Keratinocyte (primary cell): ENCODE results near the gene FGFR1OP2. TPM values are rescaled to one million over a fixed set of nuclear protein-coding genes. Genes with fewer than 3 reads are reported as not detected.
"Not testable (repeated sequence)": the region's sequence is repeated elsewhere in the genome, so short reads cannot be mapped to it uniquely, and the experiment has no call there.

Experiments
- DNase-seq: peaks from one replicate; pipeline ENCODE4 v3.0.0-alpha.2; 2011; ENCODE audit warnings: low read depth, missing footprints, low spot score
- FAIRE-seq: peaks from 2 replicates; lab custom pipeline; 2011; peaks lifted over from hg19 to GRCh38; lab: Jason Lieb, UNC
- H2AFZ ChIP-seq: 2 replicates; pipeline ENCODE4 v1.6.0; 2012; ENCODE audit warnings: low read length, control low read depth, inconsistent platforms; ENCODE audit not compliant: control insufficient read depth
- H3K27ac ChIP-seq: 2 replicates; pipeline ENCODE4 v1.5.1; 2011; ENCODE audit warnings: low read length; ENCODE audit not compliant: control insufficient read depth, insufficient read depth
- H3K27me3 ChIP-seq: 3 replicates; pipeline ENCODE4 v1.6.0; 2011; ENCODE audit warnings: low read length; ENCODE audit not compliant: control insufficient read depth, insufficient read depth; ENCODE audit errors: extremely low read depth
- H3K36me3 ChIP-seq, 2 experiments: 2 replicates in 1 of 2; 3 replicates in 1 of 2; pipeline ENCODE4 v1.5.1; 2011; ENCODE audit warnings: low read length in 2 of 2, mild to moderate bottlenecking in 1 of 2; ENCODE audit not compliant: control insufficient read depth in 2 of 2, insufficient read depth in 2 of 2; ENCODE audit errors: extremely low read depth in 1 of 2
- H3K4me1 ChIP-seq: 3 replicates; pipeline ENCODE4 v1.5.1; 2011; ENCODE audit warnings: low read length; ENCODE audit not compliant: control insufficient read depth, insufficient read depth; ENCODE audit errors: extremely low read depth
- H3K4me2 ChIP-seq: 3 replicates; pipeline ENCODE4 v1.6.0; 2011; ENCODE audit warnings: low read depth, low read length; ENCODE audit not compliant: control insufficient read depth, insufficient read depth; ENCODE audit errors: extremely low read depth
- H3K4me3 ChIP-seq, 3 experiments: fragments of 200-600 bp in 1 of 3; sonication (generic) in 1 of 3; 2 replicates in 2 of 3; 3 replicates in 1 of 3; pipeline ENCODE4 v1.5.1; 2011 to 2016; ENCODE audit warnings: low read length in 3 of 3, mild to moderate bottlenecking in 3 of 3, control low read depth in 2 of 3, inconsistent platforms in 1 of 3, low read depth in 1 of 3, mixed read lengths in 1 of 3, mixed run types in 1 of 3, moderate library complexity in 1 of 3; ENCODE audit not compliant: control insufficient read depth in 2 of 3, insufficient read depth in 2 of 3; ENCODE audit errors: extremely low read depth in 1 of 3
- H3K79me2 ChIP-seq: 2 replicates; pipeline ENCODE4 v1.6.0; 2012; ENCODE audit warnings: low read length; ENCODE audit not compliant: control insufficient read depth, insufficient read depth
- H3K9ac ChIP-seq: 3 replicates; pipeline ENCODE4 v1.6.0; 2011; ENCODE audit warnings: low read length; ENCODE audit not compliant: control insufficient read depth, insufficient read depth; ENCODE audit errors: extremely low read depth
- H3K9me1 ChIP-seq: 3 replicates; pipeline ENCODE4 v1.6.0; 2011; ENCODE audit warnings: low read length; ENCODE audit not compliant: control insufficient read depth, insufficient read depth; ENCODE audit errors: extremely low read depth
- H3K9me3 ChIP-seq: 2 replicates; pipeline ENCODE4 v1.5.1; 2012; ENCODE audit warnings: low read depth, low read length; ENCODE audit not compliant: control insufficient read depth
- H4K20me1 ChIP-seq: 3 replicates; pipeline ENCODE4 v1.6.0; 2011; ENCODE audit warnings: low read length; ENCODE audit not compliant: control insufficient read depth, insufficient read depth; ENCODE audit errors: extremely low read depth
- EZH2 ChIP-seq: IDR thresholded peaks from one replicate; pipeline ENCODE4 v1.6.1; 2012; ENCODE audit warnings: inconsistent platforms, mild to moderate bottlenecking, low read length, moderate library complexity
- dilution Hi-C: fragments of 300-500 bp; cut with MboI; formaldehyde crosslinking; loops from one replicate; pipeline ENCODE4 v1.7.0; 2020; ENCODE audit warnings: low sequenced_read_pairs; ENCODE audit not compliant: extremely low pct_ligation_motif_present
- polyA plus RNA-seq, 5 experiments: library from polyadenylated mRNA; depleted of rRNA in 3 of 5; stranded (reverse) in 3 of 5; stranded (forward) in 1 of 5; unstranded in 1 of 5; fragments of >200 nt; gene quantifications; 1 replicate in 1 of 5; 2 replicates in 3 of 5; 3 replicates in 1 of 5; pipeline versions ENCODE4 v1.2.1 to v1.2.3, GENCODE V29; 2011 to 2012; ENCODE audit warnings: missing spikeins in 2 of 5, low read depth in 1 of 5, low replicate concordance in 1 of 5
- TF ChIP-seq, protein P1 (sequence below), 3 experiments: IDR thresholded peaks in 1 of 3; conservative IDR thresholded peaks in 1 of 3; optimal IDR thresholded peaks in 1 of 3; 2 replicates in 2 of 3; 3 replicates in 1 of 3; pipeline versions ENCODE3 to v1.5.1; 2011; ENCODE audit warnings: low read length in 3 of 3, mild to moderate bottlenecking in 3 of 3, moderate library complexity in 2 of 3, control low read depth in 1 of 3, inconsistent platforms in 1 of 3; ENCODE audit not compliant: insufficient read depth in 2 of 3; ENCODE audit errors: extremely low read depth in 1 of 3

Gene FGFR1OP2
- polyA plus RNA-seq, 1 donor (not counting 4 experiments of a cell fraction or from before 2014, with no cell fraction given), result 34.9 TPM

DNA sequence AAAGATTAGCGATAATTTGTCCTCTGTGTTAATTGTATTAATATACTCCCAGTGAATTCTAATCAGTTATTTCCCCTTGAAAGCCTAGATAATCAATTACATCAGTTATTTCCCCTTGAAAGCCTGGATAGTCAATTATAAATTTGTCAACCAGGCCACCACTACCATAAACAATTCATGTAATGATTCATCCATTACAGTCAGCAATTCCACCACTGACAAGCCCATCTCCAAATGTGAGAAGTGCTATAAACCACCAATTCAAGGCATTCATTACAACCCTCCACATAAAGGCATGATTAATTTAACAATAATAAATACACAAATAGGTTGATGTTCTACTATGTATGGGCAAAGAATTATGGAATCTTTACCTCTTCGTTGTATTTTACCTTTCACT, 41.4 kb upstream of the FGFR1OP2 start:
- no peak overlapping the region for H3K27ac ChIP-seq
- H4K20me1 ChIP-seq, result no peaks in the 10 kb centered on the region
- no peak overlapping the region for H2AFZ ChIP-seq
- no peaks in the 10 kb centered on the region for H3K79me2 ChIP-seq
- H3K9ac ChIP-seq, result no peak overlapping the region
- no peak for DNase-seq
- H3K9me1 ChIP-seq, result no peaks in the 10 kb centered on the region
- H3K4me1 ChIP-seq, result no peaks in the 10 kb centered on the region
- no peak overlapping the region for H3K4me3 ChIP-seq
- no peaks in the 10 kb centered on the region for H3K9me3 ChIP-seq
- no peak for FAIRE-seq
- H3K4me2 ChIP-seq, result no peak overlapping the region
- TF ChIP-seq, protein P1, sequence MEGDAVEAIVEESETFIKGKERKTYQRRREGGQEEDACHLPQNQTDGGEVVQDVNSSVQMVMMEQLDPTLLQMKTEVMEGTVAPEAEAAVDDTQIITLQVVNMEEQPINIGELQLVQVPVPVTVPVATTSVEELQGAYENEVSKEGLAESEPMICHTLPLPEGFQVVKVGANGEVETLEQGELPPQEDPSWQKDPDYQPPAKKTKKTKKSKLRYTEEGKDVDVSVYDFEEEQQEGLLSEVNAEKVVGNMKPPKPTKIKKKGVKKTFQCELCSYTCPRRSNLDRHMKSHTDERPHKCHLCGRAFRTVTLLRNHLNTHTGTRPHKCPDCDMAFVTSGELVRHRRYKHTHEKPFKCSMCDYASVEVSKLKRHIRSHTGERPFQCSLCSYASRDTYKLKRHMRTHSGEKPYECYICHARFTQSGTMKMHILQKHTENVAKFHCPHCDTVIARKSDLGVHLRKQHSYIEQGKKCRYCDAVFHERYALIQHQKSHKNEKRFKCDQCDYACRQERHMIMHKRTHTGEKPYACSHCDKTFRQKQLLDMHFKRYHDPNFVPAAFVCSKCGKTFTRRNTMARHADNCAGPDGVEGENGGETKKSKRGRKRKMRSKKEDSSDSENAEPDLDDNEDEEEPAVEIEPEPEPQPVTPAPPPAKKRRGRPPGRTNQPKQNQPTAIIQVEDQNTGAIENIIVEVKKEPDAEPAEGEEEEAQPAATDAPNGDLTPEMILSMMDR (optimal IDR thresholded peaks at IDR 0.05 in 1 of 3, IDR thresholded peaks at IDR 0.05 in 1 of 3, conservative IDR thresholded peaks at IDR 0.05 in 1 of 3; ENCODE audit: extremely low read depth in 1 of 3, insufficient read depth in 2 of 3, low read length in 3 of 3), result no peak
- TF ChIP-seq EZH2, result no peak
- dilution Hi-C loops, result no loop called here
- no peaks in the 10 kb centered on the region for H3K27me3 ChIP-seq
- peaks cover 0 to 4% of the 10 kb centered on the region in 2 experiments for H3K36me3 ChIP-seq

DNA sequence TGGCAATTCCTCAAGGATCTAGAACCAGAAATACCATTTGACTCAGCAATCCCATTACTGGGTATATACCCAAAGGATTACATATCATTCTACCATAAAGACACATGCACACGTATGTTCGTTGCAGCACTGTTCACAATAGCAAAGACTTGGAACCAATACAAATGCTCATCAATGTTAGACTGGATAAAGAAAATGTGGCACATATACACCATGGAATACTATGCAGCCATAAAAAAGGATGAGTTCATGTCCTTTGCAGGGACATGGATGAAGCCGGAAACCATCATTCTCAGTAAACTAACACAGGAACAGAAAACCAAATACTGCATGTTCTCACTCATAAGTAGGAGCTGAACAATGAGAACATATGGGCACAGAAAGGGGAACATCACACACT, 34.9 kb upstream of the FGFR1OP2 start:
- DNase-seq, H3K4me2 ChIP-seq, FAIRE-seq, H3K36me3 ChIP-seq, H3K9me1 ChIP-seq, H3K27me3 ChIP-seq, dilution Hi-C loops, H3K9ac ChIP-seq, H2AFZ ChIP-seq, H3K4me3 ChIP-seq, H3K9me3 ChIP-seq, H3K27ac ChIP-seq, H4K20me1 ChIP-seq, H3K4me1 ChIP-seq, H3K79me2 ChIP-seq: not testable (repeated sequence)

DNA sequence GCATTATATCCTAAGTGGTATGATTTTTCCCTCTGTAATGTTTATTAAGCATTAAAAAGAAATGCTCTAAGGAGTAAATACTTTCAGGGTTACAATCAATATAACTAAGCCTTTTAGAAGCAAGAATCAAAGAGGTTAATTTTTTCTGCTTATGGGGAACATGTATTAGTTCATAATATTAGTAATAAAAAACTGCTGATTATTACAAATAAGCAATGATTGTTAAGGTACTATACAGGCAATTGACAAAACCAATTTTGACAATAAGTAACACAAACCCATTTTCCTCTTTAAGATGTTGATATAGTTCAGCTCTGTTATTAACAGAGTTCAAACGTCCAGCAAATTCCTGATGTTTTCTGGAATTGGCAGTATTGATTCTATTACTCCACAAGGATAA, 32.2 kb upstream of the FGFR1OP2 start:
- Histone ChIP-seq H3K4me3 (no peak overlapping the region), H3K4me2 (no peak overlapping the region), H3K9me1 (no peaks in the 10 kb centered on the region), H3K79me2 (no peaks in the 10 kb centered on the region), H3K9me3 (no peaks in the 10 kb centered on the region), H4K20me1 (no peaks in the 10 kb centered on the region), H3K9ac (no peak overlapping the region), H2AFZ (no peak overlapping the region), H3K27me3 (no peaks in the 10 kb centered on the region), H3K4me1 (no peaks in the 10 kb centered on the region), H3K36me3 (peaks cover 8 to 9% of the 10 kb centered on the region in 2 experiments), H3K27ac (no peak overlapping the region)
- no peak for FAIRE-seq
- DNase-seq, result no peak
- TF ChIP-seq EZH2, result no peak
- TF ChIP-seq, protein P1 (optimal IDR thresholded peaks at IDR 0.05 in 1 of 3, IDR thresholded peaks at IDR 0.05 in 1 of 3, conservative IDR thresholded peaks at IDR 0.05 in 1 of 3; ENCODE audit: extremely low read depth in 1 of 3, insufficient read depth in 2 of 3, low read length in 3 of 3), result no peak
- dilution Hi-C loops, result no loop called here
